ENCODE measurements around the gene GPR183.
A peak's percentile ranks its signal among the peaks of the same experiment; 100 is the strongest.

The GPR183 gene

GRCh38 chr13:99290894-99291293, 16.3 kb downstream of the GPR183 start:
- no peak for DNase-seq

DNA sequence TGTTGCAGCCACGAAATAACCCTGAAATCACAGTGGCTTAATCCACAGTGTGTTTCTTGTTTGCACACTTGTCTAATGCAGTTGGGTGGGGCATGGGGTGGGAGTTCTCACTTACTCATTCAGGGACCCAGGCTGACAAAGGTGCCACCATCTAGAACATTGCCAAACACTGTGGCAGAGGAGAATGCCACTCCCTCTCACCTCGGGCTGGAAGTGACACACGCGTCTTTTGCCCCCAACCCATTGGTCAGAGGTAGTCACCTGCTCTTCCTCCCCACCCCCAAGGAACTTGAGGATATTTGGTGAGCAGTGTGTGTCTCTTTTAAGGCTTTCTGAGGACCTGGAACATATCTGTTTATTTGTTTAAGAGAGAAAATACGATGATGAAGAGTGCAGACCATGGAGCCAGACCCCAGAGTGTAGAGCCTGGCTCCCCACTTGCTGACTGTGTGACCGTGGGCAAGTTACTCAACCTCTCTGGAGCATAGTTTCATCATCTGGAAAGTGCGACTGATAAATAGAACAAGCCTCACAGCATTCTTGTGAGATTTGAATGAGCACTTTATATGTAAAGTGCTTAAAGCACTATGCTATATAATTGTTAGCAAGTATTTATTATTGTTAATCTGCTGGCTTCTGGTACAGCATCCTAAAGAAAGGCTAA, 17.4 kb downstream of the GPR183 start:
- no peak for DNase-seq

DNA sequence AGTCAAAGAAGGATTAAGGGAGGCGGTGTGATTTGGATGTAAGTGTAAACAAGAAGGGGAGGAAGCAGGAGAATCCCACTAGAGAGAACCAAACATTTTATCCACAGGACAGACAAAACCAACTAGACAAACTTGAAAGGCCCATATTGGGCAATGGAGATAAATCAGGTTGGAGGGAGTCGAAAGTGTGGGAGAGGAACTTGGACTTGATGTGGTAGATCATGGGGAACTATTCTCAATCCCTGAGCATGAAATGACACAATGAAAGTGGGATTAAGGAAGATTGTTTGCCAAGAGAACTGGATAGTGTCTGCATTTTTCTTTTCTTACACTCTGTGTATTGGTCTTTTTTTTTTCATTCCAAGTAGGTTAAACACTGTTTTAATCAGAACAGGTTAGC, 17.9 kb downstream of the GPR183 start:
- DNase-seq, result no peak

DNA sequence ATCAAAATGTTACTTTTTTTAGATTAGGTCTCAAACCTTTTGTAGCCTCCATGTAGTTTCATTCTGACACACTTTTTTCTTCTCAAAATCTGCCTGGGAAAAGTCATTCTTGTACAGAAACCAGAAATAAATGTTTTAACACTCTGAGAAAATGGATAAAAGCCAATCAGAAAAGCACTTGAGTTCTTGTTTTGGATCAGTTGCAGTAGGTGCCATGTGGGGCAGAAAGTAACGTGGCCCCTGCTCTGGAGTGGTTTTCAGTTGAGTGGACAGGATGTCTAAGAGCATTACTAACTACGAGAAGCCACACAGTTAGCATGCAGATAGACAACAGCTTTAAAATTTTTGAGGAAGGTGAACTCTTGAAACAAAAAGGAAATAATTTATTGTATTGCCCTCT, 19.1 kb downstream of the GPR183 start:
- DNase-seq, result no peak

DNA sequence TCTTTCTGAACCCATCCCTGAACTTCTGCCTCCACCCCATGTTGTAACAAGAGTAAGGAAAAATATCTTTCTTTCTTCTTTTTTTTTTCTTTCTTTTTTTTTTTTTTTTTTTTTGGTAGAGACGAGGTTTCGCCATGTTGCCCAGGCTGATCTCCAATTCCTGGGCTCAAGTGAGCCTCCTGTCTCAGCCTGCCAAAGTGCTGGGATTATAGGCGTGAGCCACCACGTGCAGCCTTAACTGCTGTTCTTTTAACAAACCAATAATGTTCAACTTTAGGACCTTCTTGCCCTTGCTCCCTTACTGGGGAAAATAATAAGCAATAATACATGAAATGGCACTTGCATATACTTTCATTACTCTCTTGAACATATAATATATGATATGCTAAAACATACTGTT, 19.6 kb downstream of the GPR183 start:
- no peak for DNase-seq

GRCh38 chr13:99285432-99286182, 21.6 kb downstream of the GPR183 start:
- DNase-seq, result no peak

DNA sequence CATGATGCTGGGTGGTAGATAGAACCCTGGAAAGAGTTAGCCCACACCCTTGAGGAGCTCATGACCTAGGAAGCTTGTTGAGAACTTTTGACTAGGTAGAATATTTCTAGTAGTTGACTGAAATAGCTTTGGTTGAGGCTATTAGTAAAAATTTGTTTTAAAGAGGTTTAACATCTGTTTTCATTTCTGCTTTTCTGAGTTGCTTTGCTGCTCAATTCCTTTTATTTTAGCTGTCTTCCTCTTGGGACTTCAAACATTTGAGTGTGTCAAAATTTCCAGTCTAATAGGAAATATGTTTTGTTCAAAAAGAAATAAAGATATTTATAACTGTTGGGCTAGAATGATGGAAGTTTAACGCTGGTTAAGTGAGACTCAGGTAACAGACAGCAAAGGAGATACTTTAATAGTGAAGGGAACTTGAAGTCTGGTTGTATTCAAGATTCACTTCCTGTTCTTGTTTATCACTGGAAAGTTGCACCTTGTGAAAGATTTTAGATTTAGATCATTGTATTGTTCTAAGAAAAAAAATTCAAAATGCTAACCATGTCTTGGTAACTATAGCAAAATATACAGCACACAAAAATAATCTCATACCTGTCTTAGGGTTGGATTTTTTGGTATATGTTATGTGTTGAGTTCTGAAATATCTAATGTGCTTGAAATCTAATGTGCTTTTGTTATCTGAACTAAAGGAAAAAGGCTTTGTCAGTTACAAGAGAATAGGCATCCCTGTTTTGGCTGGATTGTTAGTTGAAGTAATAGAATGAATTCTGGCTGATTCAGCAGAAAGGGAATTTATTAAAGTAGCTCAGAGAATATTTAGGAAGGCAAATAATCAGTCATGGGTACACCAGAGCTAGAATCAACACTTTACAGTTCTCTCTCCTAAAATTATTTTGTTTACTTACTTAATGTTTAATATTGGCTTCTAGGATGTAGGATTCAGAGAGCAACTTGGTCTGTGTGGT, 24.7 kb downstream of the GPR183 start:
- DNase-seq, result peak; percentile 35

DNA sequence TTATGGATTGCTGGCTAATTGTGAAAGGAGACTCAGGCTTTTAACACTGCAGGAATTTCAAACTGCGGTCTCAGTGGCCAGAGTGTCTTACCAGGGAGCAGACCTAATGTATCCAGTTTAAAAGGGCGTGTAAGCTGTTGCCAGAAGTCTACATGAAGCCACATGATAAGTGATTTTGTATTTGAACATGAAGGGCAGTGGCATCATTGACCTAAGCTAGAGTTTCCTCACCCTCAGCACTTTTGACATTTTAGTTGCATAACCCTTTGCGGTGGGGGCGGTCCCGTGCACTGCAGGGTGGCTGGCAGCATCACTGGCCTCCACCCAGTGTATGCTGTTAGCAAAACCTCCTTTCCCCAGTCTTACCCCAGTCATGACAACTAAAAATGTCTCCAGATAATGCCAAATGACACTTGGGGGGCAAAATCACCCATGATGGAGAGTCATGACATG, 25.4 kb downstream of the GPR183 start:
- DNase-seq, result no peak

GRCh38 chr13:99280166-99280565, 27.0 kb downstream of the GPR183 start:
- peak; percentile 85 for DNase-seq

GRCh38 chr13:99279637-99280036, 27.6 kb downstream of the GPR183 start:
- no peak for DNase-seq

DNA sequence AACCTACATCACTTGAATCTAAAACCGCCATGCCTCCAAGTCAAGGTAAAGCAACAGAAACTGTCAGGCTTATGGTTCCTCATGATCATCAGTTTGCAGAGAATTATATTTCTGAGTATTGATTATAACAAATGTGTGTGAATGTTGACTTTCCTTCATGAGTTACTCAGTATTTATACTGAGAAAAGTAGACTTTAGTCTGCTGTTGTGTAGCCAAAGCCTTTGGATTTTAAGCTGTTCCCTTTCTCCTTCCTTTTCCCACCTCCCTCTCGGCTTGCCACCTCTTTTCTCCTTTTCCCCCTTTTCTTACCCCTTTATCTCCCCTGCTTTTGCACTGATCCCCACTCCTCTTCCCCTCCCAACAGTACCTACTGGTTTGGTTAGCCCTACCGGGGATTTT, 28.4 kb downstream of the GPR183 start:
- DNase-seq, result no peak

DNA sequence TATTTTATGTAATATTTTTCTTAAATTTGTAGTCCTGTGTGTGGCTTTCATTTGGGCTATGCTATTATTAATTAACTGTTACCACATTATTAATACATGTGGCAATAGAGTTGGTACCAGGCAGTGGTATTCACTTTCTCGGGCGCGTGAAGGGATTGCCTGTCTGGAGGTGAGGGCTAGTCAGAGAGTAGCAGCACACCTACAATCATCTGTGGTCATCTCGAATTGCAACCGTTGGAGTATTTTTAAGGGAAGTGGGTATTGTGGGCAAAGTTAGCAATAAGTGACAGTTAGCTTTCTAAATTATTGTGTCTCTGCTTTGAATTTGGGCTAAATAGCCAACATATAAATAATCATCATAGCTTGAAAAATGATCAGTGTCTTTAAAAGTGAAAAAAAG, 29.0 kb downstream of the GPR183 start:
- DNase-seq, result no peak

GRCh38 chr13:99277629-99278028, 29.6 kb downstream of the GPR183 start:
- no peak for DNase-seq

DNA sequence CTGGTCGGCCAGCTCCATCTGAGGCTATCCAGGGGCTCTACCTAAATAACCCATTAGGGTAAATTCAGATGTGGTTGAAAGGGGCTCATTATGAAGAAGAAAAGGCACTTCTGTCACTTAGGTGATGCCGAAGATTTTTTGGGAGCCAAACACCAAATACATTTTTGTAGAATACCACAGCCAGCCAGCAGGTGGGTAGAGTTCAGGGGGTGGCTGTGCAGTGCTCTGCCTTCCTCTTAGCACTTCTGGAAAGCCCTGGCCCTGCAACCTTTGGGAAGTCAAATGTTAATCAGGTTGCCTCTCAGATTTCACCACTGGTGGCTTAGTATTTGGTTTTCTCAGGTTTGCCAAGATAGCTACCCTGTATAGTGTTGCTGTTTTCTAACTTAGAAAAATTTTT, 30.5 kb downstream of the GPR183 start:
- DNase-seq, result no peak

- peak; percentile 83 for DNase-seq
These were observed 32.1 kb downstream of the GPR183 start for GRCh38 chr13:99275093-99275469.

GRCh38 chr13:99273128-99273527, 34.1 kb downstream of the GPR183 start:
- no peak for DNase-seq

DNA sequence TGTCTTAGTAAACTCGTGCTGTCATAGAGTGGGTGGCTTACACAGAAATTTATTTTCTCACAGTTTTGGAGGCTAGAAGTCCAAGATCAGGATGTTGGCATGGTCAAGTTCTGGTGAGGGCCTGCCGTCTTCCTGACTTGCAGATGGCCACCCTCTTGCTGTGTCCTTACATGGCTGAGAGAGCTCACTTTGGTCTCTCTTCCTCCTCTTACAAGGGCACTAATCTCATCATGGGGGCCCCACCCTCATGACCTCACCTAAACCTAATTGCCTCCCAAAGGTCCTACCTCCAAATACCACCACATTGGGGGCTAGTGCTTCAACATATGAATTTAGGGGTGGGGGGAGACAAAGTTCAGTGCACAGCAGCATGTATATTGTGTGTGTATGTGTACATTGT, 34.7 kb downstream of the GPR183 start:
- no peak for DNase-seq

DNA sequence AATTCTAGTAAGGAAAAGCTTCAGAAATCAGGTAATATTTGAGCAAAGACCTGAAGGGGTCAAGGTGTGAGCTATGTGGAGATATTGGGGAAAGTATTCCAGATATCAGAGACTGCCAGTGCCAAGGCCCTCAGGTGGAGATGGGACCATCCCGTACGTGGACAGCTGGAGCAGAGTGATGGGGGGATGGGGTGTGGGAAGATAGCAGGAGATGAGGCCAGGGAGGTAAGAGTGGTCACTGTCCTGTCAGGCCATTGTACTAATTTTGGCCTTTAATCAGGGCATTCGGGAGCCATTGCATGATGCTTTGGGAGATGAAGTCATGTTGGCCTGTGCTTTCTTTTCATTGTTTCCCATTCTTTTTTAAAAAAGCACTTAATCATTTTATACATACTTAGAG, 36.0 kb downstream of the GPR183 start:
- DNase-seq, result no peak

- no peak for DNase-seq
These were observed 36.7 kb downstream of the GPR183 start for GRCh38 chr13:99270518-99270917.

DNA sequence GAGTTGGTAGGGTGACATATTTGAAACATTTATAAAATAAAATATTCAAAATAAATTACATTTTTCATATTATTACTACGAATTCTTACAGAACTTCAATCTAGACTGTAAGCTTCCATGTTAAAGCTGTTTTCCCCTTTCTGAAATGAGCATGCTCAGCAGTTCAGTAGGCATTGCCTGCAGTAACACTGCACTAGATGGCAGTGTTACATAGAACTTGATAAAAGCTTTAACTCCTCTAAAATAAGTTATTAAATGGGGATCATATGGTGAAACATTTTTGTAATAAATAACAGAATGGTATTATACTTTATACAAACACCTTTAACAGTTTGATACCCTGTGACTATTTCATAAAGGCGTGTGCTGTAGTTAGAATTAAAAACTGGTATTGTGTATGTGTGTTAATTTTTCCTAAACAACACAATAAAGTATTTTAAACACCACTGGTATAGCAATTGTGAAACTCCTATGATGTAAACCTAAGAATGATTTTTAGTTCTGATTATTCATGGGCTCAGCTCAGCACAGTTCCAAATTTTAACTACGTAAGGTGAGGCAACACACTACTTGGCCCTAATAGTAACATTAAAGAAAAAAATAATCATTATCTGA, 37.5 kb downstream of the GPR183 start:
- DNase-seq, result peak; percentile 63

DNA sequence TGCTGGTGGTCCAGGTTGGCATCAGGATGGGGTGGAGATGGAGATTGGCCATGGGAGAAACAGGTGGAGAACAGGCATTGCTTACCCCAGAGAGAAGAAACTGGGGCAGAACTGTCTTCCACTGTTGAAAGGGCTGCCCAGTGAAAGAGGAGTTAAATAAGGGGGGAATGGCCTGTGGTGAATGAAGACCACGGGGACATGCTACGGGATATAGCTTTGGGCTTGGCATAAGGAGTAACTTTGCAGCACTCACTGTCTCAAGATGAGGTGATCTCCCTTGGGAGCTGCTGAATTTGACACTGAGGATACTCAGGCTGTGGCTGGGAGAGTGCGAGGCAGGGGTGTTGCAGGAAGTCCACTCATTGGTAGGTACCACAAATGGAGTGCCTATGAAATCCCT, 38.4 kb downstream of the GPR183 start:
- no peak for DNase-seq

DNA sequence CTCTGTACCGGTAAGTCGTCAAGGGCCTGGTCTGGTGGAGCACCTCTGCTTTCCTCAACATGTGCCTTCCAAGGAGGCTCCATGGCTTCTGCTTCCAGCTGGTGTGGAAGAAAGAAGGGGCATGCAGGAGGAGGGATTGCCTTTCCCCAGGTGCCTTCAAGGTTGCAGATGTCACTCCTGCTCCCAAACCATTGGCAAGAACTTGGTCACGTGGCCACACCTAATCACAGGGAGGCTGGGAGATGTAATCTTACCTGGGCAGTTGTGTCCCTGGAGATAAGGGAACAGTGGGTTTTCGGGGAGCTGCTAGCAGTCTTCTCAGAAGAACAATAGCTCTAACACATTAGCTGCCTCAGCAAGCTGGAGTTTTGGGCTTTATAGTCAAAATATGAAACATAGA, 39.3 kb downstream of the GPR183 start:
- no peak for DNase-seq

GRCh38 chr13:99266827-99267226, 40.4 kb downstream of the GPR183 start:
- no peak for DNase-seq

All from fibroblast of skin of right biceps (primary cell).